Dermis microvascular lymphatic vessel endothelial cell (primary cell): ENCODE results near the gene CSH1. TPM values are rescaled to one million over a fixed set of nuclear protein-coding genes. Genes with fewer than 3 reads are reported as not detected.
"Not testable (repeated sequence)": the region's sequence is repeated elsewhere in the genome, so short reads cannot be mapped to it uniquely, and the experiment has no call there.

Source experiments
- DNase-seq, 2 donors: peaks; one replicate each; pipeline versions ENCODE4 v3.0.0 to v3.0.0-alpha.2; 2010; ENCODE audit warnings: low read depth in 2 of 2
- total RNA-seq: library from RNA; depleted of rRNA; stranded (reverse); fragments of >200 nt; gene quantifications from 2 replicates; pipeline ENCODE4 v1.2.1, GENCODE V29; 2014

Gene CSH1
- total RNA-seq, 1 donor from 2014 or later, result not detected

DNA sequence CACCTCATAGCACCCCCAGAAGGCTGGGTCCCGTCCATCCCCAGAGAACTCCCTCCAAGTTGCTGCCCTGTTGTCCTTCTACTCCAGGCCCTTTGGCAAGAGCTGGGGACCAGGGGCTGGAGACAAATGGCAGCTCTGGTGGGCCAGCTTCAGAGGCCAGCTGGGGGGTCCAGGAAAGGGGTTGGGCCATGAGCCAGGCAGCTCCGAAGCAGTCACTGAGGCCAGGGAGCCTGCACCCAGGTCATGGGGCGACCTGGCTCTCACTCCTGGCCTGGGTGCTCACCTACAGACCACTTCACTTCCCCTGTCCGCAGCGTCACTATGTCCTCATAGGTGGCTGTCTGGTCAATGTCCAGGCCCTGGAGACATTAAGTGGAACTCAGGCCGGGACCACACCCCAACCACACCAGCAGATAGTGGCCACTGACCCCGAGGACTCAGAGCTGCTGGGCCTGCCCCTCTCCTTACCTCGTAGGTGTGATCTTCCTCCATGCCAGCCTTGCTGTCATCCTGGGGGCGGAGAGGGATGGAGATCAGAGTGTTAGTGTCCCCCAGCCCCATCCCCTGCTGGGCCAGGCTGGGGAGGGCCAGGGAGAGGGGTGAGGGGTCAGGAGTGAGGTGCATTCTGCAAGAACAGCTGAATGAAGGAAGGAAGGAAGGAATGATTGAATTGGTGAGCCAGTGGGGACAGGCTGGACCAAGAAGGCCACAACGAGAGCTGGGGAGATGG, 32.8 kb upstream of the CSH1 start:
- no peak for DNase-seq

DNA sequence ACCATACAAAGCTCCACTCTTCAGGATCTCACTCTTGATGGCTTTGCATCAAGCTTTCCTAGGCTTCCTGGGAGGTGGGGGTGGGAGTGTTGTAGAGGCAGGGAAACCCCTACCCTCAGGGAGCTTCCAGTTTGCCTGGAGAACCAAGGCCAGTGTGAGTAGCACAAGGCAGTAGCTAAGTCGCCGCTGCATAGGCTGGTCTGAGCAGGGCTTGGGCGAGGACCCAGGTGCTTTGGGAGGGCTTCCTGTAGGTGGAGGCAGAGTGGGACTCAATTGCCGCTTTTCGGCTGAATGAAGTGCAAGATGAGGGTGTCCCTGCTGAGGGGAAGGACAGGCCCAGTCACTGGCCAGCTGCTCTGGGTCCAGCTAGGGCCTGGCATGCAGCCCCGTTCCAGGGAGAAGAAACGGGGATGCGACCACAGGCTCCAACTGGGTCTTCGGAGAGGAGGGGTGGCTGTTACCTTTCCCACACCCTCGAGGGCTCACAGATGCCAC, 31.8 kb upstream of the CSH1 start:
- no peak for DNase-seq

DNA sequence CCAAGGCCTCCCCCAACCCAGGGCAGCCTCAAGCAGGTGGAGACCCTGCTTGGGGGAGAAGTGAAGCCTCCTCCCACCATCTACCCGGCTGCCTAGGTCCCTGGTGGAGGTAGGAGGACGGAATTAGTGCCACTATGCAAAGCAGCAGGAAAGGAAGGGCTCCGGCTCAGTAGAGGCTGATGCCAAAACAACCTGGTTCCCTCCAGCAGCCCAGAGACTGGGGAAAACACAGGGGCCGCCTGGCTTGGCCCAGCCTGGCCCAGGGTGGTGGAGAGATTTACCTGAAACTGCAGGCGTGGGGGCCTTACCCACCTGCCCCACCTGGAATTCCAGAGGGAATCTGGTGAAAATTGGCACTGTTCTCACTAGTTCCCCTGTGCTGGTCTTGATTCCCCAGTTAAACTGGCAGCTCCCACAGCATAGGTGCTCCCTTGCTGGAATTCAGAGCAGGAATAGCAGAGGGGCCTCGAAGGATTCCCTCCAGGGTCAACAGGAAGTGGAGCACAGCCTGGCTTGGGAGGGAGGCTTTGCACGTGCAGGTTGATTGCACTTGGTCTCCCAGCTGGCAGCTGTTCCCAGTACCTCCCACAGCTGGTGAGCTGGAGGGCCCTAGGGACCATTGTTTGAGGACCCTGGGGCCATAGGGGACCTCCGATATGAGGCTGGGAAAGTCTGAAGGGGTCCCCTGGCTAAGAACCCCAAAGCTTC, 31.2 kb upstream of the CSH1 start:
- no peak for DNase-seq

DNA sequence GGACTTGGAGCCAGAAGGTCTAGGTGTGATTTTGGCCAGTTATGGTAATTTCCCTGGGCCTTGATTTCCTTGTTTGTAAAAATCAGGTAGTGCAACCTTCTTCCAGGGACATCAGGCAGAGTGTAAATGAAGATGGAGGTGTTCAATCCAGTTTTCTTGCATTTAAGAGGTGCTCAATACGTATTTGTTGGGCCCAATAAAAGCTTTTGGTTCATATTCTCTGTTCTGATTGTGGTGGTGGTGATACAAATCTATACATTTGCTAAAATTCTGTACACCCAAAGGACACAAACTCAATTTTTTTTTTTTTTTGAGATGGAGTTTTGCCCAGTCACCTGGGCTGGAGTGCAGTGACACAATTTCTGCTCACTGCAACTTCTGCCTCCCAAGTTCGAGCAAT, 29.8 kb upstream of the CSH1 start:
- no peak for DNase-seq

DNA sequence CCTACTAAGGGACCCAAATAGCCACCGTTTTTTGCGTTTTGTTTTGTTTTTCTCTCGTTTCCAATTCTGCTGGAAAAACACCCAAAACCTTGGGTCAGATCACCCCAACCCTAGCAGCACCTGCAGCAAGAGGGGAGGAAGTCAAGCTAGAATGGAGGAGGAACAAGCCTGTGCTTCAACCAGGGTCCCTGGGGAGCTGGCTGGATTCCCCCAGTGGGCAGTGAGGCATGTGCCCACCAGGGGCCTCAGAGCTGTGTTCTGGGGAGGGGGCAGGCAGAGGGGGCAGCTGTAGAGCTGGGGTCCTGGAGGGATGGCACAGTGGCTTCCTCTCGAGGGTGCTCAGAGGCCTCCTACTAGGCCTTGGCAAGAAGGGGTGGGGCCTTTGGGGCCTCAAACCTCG, 29.2 kb upstream of the CSH1 start:
- no peak for DNase-seq

DNA sequence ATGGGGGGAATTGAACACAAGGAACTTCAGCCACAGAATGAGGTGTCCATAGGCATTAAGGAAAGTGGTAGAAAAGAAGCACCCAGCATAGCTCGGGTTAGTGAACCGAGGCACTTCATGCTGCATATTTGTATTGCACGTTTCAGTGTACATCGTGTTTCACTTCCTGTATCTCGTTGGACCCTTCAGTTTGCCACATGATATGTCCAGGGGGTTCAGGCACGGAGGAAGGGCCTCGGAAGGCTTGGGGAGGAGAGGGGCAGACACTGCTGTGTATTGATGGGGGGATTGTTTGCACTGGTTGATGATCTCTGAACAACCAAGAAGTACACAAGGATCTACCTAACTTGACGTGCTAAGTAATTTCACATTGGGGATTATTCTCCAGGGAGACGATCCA, 26.0 kb upstream of the CSH1 start:
- DNase-seq, result not testable (repeated sequence)

DNA sequence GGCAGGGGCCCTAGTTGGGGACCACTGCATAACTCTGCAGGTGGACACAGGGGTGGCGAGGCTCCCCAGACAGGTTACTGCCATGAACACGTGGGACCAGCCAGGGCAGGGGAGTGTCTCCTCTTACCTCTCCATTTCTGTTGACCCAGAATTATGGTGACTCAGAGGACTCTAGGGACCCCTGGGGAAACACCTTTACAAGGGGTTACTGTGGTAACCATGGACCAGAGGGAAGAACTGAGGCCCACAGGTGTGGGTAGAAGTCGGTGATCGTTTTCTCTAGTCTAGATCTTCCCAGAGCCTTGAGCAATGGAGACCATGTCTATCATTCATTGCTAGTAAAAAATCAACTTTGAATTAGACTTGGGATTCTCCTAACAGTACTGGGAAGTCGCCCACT, 24.4 kb upstream of the CSH1 start:
- not testable (repeated sequence) for DNase-seq

DNA sequence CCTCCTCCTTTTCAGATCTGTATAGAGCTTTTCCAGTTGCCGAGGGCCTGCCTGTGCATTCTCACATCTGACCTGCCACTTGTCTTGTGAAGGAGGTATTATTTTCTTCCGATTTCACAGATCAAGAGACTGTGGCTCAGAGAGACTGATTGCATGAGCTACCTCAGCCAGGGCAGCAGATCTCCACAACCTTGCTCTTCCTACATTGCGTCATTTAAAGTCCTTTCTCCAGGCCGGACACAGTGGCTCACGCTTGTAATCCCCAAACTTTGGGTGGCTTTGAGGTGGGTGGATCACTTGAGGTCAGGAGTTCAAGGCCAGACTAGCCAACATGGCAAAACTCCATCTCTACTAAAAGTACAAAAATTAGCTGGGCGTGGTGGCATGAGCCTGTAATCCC, 23.7 kb upstream of the CSH1 start:
- not testable (repeated sequence) for DNase-seq

DNA sequence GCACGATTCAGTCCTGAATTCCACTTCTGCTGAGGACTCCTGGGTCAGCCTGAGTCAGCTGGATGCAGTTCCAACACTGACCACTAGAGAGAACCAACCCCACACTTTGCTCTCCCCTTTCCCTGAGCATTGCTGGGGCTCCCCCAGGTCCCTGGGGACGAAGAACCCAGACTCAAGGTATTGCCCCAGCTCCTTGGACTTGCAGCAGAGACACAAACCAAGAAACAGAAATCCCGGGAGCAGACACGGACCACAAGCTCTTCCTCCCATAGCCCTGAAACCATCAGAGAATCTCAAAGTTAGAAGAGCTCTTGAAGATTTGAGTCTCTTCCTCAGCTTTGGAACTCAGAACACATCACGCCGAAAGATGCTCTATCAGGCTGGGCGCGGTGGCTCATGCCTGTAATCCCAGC, 22.9 kb upstream of the CSH1 start:
- DNase-seq, result peak; percentile 36 to 57

DNA sequence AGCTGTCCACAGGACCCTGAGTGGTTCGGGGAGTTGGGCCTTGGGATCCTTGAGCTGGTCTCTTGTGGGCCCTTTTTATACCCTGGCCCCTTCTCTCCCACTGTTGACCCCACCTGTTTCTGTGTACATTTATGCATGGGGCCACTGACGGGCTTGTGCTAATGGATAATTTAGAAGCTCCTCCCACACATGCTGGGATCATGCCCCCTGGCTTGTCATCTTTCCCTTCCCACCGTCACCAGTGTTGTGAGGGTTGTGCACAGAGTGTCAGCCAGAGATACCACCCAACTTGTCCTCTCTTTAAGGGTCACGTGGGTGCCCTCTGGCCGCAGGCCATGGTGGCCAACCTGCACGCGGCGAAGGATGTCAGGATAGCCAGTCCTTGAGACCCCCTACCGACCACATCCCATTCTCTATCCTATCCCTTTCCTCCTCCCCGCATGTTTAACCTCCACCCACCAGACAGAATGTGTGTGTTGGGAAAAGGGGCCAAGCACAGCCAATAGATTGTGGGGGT, 22.5 kb upstream of the CSH1 start, which contains the start of gene GH1:
Gene GH1 (minus strand): TSS at position 51 of the 517 bp plus-strand sequence. CDS start 63 bp downstream, outside the sequence.
- DNase-seq, result not testable (repeated sequence)

DNA sequence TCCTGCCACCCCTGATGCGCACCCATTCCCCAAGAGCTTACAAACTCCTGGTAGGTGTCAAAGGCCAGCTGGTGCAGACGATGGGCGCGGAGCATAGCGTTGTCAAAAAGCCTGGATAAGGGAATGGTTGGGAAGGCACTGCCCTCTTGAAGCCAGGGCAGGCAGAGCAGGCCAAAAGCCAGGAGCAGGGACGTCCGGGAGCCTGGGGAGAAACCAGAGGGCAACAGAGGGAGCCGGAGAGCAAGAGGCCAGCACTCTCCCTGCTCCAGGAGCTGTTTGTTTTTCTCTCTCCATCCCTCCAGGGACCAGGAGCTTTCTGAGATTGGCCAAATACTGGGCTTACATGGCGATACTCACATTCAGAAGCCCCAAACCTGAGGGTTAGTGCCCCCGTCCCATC, 21.9 kb upstream of the CSH1 start:
- no peak for DNase-seq

DNA sequence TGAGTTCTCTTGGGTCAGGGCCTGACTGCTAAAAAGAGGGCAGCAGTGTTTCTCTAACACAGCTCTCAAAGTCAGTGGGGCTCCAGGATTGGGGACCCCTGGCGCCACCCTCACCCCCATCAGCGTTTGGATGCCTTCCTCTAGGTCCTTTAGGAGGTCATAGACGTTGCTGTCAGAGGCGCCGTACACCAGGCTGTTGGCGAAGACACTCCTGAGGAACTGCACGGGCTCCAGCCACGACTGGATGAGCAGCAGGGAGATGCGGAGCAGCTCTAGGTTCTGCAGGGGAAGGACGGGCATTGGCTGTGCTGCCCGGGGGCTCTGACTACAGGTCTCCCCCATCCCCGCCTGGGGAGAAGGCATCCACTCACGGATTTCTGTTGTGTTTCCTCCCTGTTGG, 21.3 kb upstream of the CSH1 start:
- no peak for DNase-seq

DNA sequence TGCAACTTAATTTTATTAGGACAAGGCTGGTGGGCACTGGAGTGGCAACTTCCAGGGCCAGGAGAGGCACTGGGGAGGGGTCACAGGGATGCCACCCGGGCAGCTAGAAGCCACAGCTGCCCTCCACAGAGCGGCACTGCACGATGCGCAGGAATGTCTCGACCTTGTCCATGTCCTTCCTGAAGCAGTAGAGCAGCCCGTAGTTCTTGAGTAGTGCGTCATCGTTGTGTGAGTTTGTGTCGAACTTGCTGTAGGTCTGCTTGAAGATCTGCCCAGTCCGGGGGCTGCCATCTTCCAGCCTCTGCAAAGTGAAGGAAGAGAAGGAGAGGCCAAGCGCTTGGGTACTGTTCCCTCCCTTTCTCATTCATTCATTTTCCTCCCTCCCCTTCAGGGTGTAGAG, 20.8 kb upstream of the CSH1 start:
- not testable (repeated sequence) for DNase-seq

DNA sequence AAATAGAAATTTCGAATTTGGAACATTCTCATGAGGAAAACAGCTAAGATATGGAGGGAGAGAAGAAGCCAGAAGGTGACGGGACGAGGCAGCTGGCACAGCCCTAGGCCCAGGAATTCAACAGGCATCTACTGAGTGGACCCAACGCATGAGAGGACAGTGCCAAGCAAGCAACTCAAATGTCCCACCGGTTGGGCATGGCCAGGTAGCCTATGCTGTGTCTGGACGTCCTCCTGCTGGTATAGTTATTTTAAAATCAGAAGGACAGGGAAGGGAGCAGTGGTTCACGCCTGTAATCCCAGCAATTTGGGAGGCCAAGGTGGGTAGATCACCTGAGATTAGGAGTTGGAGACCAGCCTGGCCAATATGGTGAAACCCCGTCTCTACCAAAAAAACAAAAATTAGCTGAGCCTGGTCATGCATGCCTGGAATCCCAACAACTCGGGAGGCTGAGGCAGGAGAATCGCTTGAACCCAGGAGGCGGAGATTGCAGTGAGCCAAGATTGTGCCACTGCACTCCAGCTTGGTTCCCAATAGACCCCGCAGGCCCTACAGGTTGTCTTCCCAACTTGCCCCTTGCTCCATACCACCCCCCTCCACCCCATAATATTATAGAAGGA, 20.3 kb upstream of the CSH1 start:
- DNase-seq, result no peak

DNA sequence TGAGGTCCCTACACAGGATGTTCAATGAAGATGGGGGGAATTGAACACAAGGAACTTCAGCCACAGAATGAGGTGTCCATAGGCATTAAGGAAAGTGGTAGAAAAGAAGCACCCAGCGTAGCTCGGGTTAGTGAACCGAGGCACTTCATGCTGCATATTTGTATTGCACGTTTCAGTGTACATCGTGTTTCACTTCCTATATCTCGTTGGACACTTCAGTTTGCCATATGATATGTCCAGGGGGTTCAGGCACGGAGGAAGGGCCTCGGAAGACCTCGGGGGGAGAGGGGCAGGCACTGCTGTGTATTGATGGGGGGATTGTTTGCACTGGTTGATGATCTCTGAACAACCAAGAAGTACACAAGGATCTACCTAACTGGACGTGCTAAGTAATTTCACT, 19.4 kb upstream of the CSH1 start:
- DNase-seq, result not testable (repeated sequence)

DNA sequence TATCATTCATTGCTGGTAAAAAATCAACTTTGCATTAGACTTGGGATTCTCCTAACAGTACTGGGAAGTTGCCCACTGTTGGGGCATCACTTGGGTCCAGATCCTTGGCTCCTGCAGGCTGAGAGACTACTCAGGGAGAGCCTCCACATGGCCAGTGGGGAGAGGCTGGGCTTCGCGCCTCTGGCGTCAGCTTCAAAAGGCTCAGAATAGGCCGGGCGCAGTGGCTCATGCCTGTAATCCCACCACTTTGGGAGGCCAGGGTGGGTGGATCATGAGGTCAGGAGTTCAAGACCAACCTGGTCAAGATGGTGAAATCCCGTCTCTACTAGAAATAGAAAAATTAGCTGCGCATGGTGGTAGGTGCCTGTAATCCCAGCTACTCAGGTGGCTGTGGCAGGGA, 18.1 kb upstream of the CSH1 start:
- no peak for DNase-seq

DNA sequence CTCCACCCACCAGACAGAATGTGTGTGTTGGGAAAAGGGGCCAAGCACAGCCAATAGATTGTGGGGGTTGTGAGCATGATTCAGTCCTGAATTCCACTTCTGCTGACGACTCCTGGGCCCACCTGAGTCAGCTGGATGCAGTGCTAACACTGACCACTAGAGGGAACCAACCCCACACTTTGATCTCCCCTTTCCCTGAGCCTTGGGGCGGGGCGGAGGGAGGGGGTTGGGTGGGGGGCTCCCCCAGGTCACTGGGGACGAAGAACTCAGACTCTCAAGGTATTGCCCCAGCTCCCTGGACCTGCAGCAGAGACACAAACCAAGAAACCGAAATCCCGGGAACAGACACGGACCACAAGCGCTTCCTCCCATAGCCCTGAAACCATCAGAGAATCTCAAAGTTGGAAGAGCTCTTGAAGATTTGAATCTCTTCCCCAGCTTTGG, 15.3 kb upstream of the CSH1 start:
- peak; percentile 1 to 31 for DNase-seq

DNA sequence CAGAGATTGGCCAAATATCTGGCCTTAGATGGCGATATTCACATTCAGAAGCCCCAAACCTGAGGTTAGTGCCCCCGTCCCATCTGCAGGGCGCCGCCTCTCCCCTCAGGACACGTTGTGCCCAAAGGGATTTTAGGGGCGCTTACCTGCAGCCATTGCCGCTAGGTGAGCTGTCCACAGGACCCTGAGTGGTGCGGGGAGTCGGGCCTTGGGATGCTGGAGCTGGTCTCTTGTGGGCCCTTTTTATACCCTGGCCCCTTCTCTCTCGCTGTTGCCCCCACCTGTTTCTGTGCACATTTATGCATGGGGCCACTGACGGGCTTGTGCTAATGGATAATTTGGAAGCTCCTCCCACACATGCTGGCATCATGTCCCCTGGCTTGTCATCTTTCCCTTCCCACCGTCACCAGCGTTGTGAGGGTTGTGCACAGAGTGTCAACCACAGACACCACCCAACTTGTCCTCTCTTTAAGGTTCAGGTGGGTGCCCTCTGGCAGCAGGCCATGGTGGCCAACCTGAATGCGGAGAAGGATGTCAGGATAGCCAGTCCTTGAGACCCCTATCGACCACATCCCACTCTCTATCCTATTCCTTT, 14.8 kb upstream of the CSH1 start, which contains the start of gene CSHL1:
Gene CSHL1 (minus strand): TSS at position 218 of the 595 bp plus-strand sequence. CDS start 62 bp downstream, at position 156.
- DNase-seq, result no peak

DNA sequence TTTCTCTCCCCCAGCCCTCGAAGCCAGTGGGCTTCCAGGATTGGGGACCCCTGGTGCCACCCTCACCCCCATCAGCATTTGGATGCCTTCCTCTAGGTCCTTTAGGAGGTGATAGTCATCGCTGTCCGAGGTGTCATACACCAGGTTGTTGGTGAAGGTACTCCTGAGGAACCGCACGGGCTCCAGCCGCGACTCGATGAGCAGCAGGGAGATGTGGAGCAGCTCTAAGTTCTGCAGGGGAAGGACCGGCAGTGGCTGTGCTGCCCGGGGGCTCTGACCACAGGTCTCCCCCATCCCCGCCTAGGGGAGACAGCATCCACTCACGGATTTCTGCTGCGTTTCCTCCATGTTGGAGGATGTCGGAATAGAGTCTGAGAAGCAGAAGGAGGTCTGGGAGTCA, 13.7 kb upstream of the CSH1 start:
- DNase-seq, result no peak

DNA sequence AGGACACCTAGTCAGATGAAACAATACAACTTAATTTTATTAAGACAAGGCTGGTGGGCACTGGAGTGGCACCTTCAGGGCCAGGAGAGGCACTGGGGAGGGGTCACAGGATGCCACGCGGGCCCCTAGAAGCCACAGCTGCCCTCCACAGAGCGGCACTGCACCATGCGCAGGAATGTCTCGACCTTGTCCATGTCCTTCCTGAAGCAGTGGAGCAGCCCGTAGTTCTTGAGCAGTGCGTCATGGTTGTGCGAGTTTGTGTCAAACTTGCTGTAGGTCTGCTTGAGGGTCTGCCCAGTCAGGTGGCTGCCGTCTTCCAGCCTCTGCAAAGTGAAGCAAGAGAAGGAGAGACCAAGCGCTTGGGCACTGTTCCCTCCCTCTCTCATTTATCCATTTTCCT, 13.2 kb upstream of the CSH1 start:
- DNase-seq, result not testable (repeated sequence)

DNA sequence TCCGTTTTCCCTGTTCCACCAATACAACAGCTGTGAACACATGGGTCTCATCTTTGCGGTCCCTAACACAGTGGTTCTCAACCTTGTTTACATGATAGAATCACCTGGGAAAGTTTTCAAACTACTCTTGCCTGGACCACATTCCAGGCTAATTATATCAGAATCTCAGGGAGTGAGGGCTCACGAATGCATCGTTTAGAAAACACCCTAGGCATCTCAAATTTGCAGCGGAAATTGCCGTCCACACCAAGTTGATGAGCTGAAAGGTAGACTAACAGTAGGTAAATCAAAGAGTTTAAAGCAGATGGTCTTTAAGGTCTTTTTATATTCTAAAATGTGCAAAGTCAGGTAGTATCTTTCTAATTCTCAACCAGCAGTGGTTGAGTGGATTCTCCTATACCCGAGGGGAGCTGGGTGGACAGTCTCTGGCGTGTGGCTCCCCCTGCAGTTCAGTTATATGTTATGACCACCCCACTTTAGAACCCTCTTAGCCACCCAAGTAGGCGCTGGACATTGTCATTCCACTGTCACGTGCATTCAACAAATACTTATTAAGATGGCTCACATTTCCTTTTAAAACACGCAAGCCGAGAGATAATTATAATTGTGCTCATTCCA, 10.9 kb upstream of the CSH1 start:
- peak; percentile 3 to 26 for DNase-seq
